Loucy (cell line): Measurements from ENCODE around the gene KCTD13.

Experiments
- CTCF ChIP-seq: fragments of 200-600 bp; sonication (generic); conservative IDR thresholded peaks from 2 replicates; pipeline ENCODE4 v1.5.1; 2014; ENCODE audit warnings: mild to moderate bottlenecking, antibody characterized with exemption, low read length
- EZH2phosphoT487 ChIP-seq: fragments of 200-600 bp; IDR thresholded peaks from 2 replicates; pipeline ENCODE4 v1.6.1; 2018; ENCODE audit warnings: antibody characterized with exemption, mild to moderate bottlenecking, moderate library complexity, borderline replicate concordance

- TF ChIP-seq CTCF = no peak
- no peak for TF ChIP-seq EZH2phosphoT487
Measured at GRCh38 chr16:29875206-29875605, 50.8 kb downstream of the KCTD13 start.
